GM18507 (cell line): ENCODE results near the gene UHRF2.
"Not testable (repeated sequence)": the region's sequence is repeated elsewhere in the genome, so short reads cannot be mapped to it uniquely, and the experiment has no call there.

ENCODE experiments used
- DNase-seq: peaks from one replicate; pipeline ENCODE4 v3.0.0; 2011; ENCODE audit warnings: low read depth; ENCODE audit not compliant: insufficient read length; ENCODE audit errors: extremely low spot score
- FAIRE-seq: peaks from 2 replicates; lab custom pipeline; 2011; peaks lifted over from hg19 to GRCh38; lab: Jason Lieb, UNC

The UHRF2 gene, protein sequence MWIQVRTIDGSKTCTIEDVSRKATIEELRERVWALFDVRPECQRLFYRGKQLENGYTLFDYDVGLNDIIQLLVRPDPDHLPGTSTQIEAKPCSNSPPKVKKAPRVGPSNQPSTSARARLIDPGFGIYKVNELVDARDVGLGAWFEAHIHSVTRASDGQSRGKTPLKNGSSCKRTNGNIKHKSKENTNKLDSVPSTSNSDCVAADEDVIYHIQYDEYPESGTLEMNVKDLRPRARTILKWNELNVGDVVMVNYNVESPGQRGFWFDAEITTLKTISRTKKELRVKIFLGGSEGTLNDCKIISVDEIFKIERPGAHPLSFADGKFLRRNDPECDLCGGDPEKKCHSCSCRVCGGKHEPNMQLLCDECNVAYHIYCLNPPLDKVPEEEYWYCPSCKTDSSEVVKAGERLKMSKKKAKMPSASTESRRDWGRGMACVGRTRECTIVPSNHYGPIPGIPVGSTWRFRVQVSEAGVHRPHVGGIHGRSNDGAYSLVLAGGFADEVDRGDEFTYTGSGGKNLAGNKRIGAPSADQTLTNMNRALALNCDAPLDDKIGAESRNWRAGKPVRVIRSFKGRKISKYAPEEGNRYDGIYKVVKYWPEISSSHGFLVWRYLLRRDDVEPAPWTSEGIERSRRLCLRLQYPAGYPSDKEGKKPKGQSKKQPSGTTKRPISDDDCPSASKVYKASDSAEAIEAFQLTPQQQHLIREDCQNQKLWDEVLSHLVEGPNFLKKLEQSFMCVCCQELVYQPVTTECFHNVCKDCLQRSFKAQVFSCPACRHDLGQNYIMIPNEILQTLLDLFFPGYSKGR

DNA sequence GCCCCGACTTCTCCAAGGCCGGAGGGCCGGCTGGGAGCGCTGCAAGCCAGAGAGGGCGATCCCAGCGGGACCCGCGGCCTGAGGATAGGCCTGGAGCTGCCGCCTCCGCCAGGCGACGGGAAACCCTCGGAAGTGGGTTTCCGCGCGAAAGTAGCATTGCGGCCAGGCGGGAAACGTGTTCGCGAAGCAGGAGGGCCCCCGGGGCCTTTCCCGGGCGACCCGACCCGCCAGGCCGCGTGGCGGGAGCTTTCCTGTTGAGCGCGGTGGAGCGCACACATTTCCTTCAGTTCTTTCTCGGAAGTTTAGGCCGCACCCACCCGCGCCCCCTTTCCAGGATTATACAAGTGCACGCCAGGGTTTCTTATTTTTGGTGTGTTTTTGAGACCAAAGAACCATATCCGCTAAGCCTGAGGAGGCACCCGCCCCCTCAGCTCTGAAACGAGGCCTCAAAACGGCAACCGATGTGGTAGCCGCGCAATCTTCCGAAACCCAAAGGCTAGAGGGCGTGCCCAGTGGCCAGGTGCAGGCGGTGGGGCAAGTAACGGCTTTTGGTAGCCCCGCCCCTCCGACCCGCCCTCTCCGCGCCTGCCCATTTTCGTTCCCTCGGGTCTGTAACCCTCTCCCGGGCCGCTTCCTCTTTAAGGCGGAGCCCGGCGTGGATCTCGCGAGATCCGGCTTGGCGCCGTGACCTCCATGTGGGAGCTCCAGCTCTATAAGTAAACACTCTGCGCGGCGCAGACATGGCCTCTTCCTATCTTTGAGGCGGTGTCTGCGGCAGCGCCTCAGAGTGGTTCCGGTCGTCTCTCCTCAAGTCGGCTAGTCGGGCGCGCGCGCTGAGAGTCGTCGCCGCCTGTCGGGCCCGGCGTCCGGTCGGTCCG lies at the start of gene UHRF2:
UHRF2 (plus strand) TSS at position 713 of the 878 bp plus-strand sequence. CDS start 292 bp downstream, outside the sequence.
- peak; percentile 98 for FAIRE-seq
- DNase-seq = peak; percentile 83

DNA sequence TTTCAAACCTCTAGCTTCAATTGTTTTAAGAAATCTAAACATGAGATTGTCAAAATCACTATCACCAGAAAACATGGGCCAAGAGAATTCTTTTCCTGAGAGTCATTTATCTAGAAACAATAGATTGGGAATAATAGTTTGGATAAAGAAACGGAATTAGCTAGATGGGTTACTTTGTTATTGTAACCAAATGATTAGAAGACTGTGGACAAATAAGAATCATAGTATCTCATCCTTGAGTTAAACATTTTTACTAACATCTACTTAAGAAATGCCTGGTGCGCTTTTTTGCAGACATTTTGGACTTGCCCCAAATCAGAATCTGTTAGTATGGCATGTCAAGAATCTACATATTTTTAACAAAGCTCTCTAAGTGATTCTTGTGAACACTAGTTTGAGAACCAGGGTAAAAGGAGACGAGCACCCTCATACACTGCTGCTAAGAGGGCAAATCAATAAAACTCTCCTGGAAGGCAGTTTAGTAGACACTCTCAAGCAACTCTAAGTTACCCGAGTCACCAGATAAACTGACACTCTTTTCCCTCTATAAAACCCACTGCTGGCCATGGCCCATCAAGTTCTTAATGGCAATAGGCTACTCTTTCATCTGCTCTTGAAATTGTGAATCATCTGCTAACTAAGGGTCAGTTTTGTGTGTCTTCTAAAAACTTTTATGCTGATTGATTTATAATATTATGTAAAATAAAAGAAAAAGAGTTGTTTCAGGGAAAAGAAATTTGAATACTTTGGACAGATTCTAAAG lies 45.7 kb upstream of the UHRF2 start:
- DNase-seq (no peak), FAIRE-seq (no peak)

DNA sequence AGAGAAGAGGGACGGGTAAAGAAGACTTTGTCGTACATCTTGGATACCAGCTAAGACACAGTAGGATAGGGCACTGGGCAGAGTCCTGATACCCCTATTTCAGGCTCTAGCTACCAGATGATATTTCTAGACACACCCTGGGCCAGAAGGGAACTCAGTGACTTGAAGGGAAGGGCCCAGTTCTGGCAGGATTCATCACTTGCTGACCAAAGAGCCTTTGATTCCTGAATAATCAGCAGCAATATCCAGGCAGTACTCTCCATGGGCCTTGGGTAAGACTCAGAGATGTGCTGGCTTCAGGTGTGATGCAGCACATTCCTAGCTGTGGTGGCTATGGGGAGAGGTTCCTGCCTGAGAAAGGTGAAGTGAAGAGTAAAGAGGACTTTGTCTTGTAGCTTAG lies 44.2 kb upstream of the UHRF2 start:
- FAIRE-seq (no peak), DNase-seq (no peak)

DNA sequence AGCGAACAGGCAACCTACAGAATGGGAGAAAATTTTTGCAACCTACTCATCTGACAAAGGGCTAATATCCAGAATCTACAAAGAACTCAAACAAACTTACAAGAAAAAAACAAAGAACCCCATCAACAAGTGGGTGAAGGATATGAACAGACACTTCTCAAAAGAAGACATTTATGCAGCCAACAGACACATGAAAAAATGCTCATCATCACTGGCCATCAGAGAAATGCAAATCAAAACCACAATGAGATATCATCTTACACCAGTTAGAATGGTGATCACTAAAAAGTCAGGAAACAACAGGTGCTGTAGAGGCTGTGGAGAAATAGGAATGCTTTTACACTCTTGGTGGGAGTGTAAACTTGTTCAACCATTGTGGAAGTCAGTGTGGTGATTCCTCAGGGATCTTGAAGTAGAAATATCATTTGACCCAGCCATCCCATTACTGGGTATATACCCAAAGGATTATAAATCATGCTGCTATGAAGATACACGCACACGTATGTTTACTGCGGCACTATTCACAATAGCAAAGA lies 31.5 kb upstream of the UHRF2 start:
- FAIRE-seq, DNase-seq: not testable (repeated sequence)

- DNase-seq (no peak), FAIRE-seq (no peak)
Observed at GRCh38 chr9:6382681-6383080, 30.3 kb upstream of the UHRF2 start.

GRCh38 chr9:6383551-6384225 lies 29.3 kb upstream of the UHRF2 start:
- FAIRE-seq = no peak

DNA sequence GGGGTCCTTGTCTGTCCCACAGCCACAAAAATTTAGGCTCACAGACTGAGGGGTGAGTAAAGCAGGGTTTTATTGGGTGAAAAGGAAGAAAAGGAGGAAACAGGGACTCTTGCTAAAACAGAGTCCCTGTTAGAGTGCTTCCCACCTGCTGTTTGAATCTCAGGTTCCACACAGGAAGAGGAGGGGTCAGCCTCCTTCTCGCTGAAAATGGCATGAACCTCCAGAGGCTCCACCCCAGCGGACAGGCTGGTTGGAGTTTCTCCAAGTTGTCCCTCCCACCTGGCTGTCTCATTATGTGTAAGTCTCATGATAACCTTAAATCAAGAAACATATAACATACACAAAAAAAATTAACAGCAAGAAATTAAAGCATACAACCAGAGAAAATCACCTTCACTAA lies 28.3 kb upstream of the UHRF2 start:
- FAIRE-seq = no peak
- DNase-seq = no peak

More at GRCh38 chr9:6383551-6384225, 29.3 kb upstream of the UHRF2 start:
- no peak for DNase-seq

GRCh38 chr9:6399071-6399470 lies 13.9 kb upstream of the UHRF2 start:
- no peak for FAIRE-seq
- no peak for DNase-seq

DNA sequence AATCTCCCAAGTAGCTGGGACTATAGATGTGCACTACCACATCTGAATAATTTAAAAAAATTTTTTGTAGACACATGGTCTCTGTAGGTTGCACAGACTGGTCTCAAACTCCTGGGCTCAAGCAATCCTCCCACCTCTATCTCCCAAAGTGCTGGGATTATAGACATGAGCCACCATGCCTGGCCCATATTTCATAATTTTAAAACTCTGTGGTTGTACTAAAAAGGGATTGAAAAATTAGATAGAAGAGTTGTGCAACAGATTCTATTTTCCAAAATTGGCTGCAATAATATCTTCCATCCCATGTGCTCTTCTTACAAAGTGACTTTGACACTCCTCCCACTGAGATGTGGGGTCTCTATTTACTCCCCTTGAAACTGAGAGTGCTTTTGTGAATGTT lies 7.6 kb upstream of the UHRF2 start:
- DNase-seq (no peak), FAIRE-seq (no peak)

GRCh38 chr9:6407778-6408177 lies 5.2 kb upstream of the UHRF2 start:
- FAIRE-seq = no peak

DNA sequence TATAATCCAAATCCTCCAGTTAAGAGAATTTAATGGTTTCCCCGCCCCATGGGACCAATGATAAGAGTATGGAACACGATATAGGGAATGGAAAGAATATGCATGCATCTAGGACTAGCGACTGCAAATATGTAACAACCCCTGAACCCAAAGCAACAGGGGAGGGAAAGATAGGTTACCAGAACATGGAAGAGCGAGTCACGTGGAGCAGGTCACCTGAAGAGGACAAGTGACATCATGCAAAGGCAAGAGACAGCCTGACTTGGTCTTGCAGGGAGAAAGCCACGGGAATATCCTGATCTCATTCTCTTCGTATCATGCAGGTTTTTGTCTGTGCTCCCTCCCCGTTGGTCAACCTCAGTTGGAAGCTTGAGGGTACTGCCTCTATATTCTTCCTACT lies 4.7 kb upstream of the UHRF2 start:
- no peak for DNase-seq
- FAIRE-seq = no peak

More at GRCh38 chr9:6407778-6408177, 5.2 kb upstream of the UHRF2 start:
- DNase-seq = no peak

DNA sequence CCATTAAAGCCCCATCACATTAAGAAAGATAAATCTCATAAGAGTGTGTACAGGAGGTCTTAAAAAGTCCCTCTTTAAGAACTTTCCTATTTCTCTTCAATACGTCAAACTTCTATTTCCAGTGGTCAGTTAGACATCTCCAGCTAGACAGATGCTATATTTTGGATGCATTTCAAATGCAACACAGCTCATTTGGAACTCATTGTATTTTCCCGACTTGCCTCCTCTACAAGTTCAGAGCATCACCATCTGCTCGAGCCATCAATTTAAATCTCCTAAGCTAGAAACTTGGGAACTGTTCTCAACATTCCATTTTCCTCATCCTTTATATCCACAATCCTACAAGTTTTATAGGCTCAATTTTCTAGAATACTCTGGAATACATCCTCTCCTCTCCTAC lies 3.2 kb upstream of the UHRF2 start:
- no peak for DNase-seq
- no peak for FAIRE-seq

DNA sequence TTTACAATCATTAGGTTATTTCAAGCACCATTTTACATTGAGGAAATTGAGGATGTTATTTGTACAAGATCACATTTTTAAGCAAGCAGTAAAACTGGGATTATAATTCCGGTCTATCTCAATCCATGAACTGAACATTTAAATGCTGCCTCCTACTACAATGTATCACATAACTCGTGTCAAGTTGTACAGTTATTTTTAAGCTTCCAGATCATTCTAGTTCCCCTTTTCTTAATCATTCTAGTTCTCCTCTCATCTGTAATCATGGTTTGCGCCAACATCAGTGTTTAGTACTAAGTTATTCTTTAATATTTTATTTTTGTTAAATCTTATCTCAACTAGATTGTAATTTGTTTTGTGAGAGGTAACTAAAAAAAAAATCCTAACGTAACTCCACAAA lies 2.4 kb upstream of the UHRF2 start:
- DNase-seq (no peak), FAIRE-seq (no peak)

DNA sequence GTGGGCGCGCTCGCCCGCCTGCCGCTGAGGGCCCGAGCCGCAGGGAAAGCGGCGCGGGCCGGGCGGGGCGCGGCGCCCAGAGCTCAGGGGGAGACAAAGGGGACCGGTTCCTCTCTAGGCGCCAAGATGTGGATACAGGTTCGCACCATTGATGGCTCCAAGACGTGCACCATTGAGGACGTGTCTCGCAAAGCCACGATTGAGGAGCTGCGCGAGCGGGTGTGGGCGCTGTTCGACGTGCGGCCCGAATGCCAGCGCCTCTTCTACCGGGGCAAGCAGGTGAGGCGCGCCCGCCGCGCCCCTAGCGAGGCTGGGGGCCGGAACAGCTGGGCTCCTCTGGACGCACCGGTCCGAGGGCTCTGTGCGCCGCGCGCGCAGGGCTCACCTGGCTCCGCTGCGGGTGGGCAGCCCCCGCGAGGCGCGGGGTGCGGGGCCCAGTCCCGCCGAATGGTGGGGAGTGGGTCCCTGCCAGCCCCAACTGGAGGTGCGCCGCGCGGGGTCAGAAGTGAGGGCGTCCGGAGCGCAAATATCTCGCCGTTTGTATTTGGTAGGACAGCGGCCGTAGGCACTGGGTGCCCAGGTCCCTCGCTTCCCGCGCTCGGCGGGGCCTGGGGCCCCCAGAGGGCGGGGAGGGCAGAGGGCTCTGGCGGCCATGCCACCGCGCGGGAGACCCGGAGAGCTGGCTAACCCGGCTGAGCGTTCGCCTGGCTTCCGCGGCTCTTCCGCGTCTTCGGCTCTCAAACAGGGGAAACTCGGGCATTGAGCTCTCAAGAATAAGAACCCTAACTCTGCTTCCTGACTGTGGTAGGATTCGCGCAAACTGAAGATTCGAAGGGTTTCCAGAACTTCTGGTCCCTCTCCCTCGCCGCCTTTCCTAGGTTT lies 607 bp downstream of the UHRF2 start:
- DNase-seq = no peak
- FAIRE-seq = no peak

GRCh38 chr9:6414247-6414641 lies 1.2 kb downstream of the UHRF2 start:
- DNase-seq (no peak), FAIRE-seq (peak; percentile 77)

- DNase-seq (no peak), FAIRE-seq (peak; percentile 77)
Observed at GRCh38 chr9:6415266-6415665, 2.3 kb downstream of the UHRF2 start.

GRCh38 chr9:6417186-6417585 lies 4.2 kb downstream of the UHRF2 start:
- FAIRE-seq (peak; percentile 63), DNase-seq (no peak)
